Measurements from ENCODE around the gene TWSG1. TPM values are rescaled to one million over a fixed set of nuclear protein-coding genes. Genes with fewer than 3 reads are reported as not detected.

Gene TWSG1
- total and polyA plus RNA-seq, 9 donors: 36.5 to 66.1 (median 47.9) TPM

DNA sequence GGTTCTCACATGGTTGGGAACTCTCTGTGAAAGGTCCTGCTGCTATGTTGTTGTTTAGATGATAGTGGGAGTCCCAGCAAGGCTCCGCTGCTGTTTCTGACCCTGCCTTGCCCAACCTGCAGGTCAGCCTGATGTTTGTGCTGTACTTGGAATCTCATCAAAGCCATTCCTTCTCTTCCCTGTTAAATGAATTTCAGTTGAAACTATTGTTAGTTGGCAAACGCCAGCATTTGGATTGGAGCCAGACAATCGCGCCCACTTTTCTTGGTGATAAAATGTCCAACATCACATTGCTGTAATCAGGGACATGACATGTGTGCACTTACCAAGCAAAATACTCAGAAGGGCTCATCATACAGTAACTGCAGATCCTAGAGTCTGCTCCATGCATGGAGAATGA, 12.8 kb upstream of the TWSG1 start:
- Histone ChIP-seq H3K27ac (no peak overlapping the region), H3K4me1 (ENCODE audit: insufficient read depth) (no peaks in the 10 kb centered on the region), H3K9me3 (no peaks in the 10 kb centered on the region), H3K27me3 (no peaks in the 10 kb centered on the region), H3K36me3 (no peaks in the 10 kb centered on the region), H3K4me3 (no peak overlapping the region)
- 34 to 66% (median 44%) methylated on average over 4 of the region's 4 CpGs for WGBS, 3 donors
- TF ChIP-seq, protein P1, sequence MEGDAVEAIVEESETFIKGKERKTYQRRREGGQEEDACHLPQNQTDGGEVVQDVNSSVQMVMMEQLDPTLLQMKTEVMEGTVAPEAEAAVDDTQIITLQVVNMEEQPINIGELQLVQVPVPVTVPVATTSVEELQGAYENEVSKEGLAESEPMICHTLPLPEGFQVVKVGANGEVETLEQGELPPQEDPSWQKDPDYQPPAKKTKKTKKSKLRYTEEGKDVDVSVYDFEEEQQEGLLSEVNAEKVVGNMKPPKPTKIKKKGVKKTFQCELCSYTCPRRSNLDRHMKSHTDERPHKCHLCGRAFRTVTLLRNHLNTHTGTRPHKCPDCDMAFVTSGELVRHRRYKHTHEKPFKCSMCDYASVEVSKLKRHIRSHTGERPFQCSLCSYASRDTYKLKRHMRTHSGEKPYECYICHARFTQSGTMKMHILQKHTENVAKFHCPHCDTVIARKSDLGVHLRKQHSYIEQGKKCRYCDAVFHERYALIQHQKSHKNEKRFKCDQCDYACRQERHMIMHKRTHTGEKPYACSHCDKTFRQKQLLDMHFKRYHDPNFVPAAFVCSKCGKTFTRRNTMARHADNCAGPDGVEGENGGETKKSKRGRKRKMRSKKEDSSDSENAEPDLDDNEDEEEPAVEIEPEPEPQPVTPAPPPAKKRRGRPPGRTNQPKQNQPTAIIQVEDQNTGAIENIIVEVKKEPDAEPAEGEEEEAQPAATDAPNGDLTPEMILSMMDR (IDR thresholded peaks at IDR 0.05): no peak
- TF ChIP-seq EP300 (IDR thresholded peaks at IDR 0.05) (no peak), POLR2A (IDR thresholded peaks at IDR 0.05) (no peak)
- intact Hi-C loops (cut with DNase I): no loop called here
- no peak for DNase-seq

DNA sequence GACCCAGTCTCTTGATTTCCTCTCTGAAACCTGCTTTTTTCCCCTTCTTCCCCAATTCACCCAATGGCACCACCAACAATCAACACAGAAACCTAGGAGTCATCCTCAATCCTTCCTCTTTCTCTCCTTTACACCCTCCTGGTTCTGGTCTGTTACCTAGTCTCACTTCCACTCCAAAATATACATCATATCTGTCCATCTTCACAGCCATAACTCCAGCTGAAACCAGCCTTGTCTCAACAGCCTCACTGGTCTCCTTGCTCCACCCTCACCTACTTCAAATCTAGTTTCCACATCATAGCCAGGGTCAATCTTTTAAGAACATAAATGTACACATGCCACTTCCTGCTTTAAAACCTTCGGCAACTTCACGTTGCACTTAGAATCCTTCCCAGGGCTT, 11.8 kb upstream of the TWSG1 start:
- TF ChIP-seq, protein P1 (IDR thresholded peaks at IDR 0.05): no peak
- TF ChIP-seq POLR2A (IDR thresholded peaks at IDR 0.05) (no peak), EP300 (IDR thresholded peaks at IDR 0.05) (no peak)
- H3K4me1 ChIP-seq (ENCODE audit: insufficient read depth): no peaks in the 10 kb centered on the region
- no peak overlapping the region for H3K4me3 ChIP-seq
- WGBS, 3 donors: 89 to 97% (median 94%) methylated on average over 2 of the region's 2 CpGs
- no peaks in the 10 kb centered on the region for H3K36me3 ChIP-seq
- H3K27ac ChIP-seq: no peak overlapping the region
- intact Hi-C loops (cut with DNase I): no loop called here
- DNase-seq: no peak
- H3K27me3 ChIP-seq: no peaks in the 10 kb centered on the region
- H3K9me3 ChIP-seq: no peaks in the 10 kb centered on the region

DNA sequence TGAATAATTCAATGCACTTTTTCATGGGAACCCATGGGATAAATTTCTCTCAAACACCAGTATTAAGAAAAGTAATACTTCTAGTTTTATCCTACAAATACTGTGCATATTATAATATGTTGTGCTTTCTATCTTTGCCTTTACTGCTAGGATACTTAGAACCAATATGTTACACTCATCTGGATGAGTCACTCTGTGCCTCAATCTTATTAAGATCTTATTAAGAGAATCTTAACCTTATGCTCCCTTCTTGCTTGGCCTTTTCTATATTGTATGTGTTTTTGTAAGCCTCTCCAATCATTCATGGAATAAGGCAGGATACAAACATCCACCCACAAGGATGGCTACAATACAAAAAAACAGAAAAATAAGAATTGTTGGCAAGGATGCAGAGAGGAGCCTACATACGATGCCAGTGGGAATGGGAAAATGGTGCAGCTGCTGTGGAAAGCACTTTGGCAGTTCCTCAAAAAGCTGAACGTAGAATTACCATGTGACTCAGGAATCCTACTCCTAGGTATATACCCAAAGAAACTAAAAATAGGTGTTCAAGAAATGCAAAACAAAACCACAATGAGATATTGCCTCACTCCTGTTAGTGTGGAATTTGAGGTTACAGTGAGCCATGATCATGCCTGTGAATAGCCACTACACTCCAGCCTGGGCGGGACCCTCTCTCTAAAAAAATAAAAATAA, 10.7 kb upstream of the TWSG1 start:
- no peaks in the 10 kb centered on the region for H3K27me3 ChIP-seq
- intact Hi-C loops (cut with DNase I): no loop called here
- no peaks in the 10 kb centered on the region for H3K4me1 ChIP-seq (ENCODE audit: insufficient read depth)
- no peak overlapping the region for H3K27ac ChIP-seq
- 41 to 43% (median 42%) methylated on average over 3 of the region's 3 CpGs for WGBS, 3 donors
- TF ChIP-seq POLR2A (IDR thresholded peaks at IDR 0.05) (no peak), EP300 (IDR thresholded peaks at IDR 0.05) (no peak)
- TF ChIP-seq, protein P1 (IDR thresholded peaks at IDR 0.05): no peak
- H3K4me3 ChIP-seq: no peak overlapping the region
- H3K36me3 ChIP-seq: no peaks in the 10 kb centered on the region
- DNase-seq: no peak
- no peaks in the 10 kb centered on the region for H3K9me3 ChIP-seq

DNA sequence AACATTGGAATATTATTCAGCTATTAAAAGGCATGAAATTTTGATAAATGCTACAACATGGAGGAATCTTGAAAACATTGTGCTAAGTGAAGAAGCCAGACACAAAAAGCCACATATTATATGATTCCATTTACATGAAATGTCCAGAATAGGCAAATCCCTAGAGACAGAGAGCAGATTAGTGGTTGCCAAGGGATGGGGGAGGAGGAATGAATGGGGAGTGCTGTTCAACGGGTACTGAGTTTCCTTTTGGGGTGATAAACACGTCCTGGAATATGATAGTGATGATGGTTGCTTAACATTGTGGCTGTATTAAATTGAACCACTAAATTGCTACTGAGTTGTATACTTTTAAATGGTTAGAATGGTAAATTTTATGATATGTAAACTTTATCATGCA, 8.9 kb upstream of the TWSG1 start:
- TF ChIP-seq EP300 (IDR thresholded peaks at IDR 0.05) (no peak), POLR2A (IDR thresholded peaks at IDR 0.05) (no peak)
- TF ChIP-seq, protein P1 (IDR thresholded peaks at IDR 0.05): no peak
- Histone ChIP-seq H3K4me1 (ENCODE audit: insufficient read depth) (no peaks in the 10 kb centered on the region), H3K27ac (no peak overlapping the region), H3K9me3 (no peaks in the 10 kb centered on the region), H3K27me3 (no peaks in the 10 kb centered on the region), H3K36me3 (no peaks in the 10 kb centered on the region), H3K4me3 (no peak overlapping the region)
- 34 to 48% (median 40%) methylated on average over 2 of the region's 2 CpGs for WGBS, 3 donors
- DNase-seq: no peak
- intact Hi-C loops (cut with DNase I): no loop called here
